ENCODE data around the gene FUZ. TPM values are rescaled to one million over a fixed set of nuclear protein-coding genes. Genes with fewer than 3 reads are reported as not detected.

FUZ gene
- total and polyA plus RNA-seq, 2 of the 4 experiments (the other 2 are of a cell fraction): 12.1 to 14.3 TPM

DNA sequence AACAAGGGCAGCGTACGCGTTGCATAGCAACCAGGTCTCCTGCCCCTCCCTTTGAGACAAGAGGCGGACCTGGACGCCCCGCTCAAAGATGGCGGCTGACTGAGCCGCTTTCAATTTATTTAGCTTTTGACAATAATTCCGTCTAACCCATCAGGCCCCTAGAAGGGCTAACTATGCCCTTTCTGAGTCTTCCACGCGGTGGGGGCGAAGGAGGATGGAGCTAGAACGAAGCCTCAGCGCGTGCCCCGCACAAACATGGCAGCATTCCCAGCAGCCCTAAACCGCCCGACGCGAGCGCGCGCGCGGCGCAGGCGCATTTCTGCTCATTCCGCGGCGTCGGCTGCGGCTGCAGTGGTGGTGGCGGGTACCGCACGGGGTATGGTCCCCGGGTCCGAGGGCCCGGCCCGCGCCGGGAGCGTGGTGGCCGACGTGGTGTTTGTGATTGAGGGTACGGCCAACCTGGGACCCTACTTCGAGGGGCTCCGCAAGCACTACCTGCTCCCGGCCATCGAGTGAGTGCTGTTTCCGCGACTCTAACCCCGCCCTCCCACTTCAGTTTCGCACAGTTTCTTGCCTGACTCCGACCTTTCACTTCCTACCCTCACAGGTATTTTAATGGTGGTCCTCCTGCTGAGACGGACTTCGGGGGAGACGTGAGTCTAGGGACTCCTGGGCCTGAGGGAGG lies 5.0 kb upstream of the FUZ start, which contains the start of gene MED25 (continued):
- TF ChIP-seq RCOR1 (IDR thresholded peaks at IDR 0.05; ENCODE audit: insufficient replicate concordance, low read length) (no peak), RAD21 (IDR thresholded peaks at IDR 0.05; ENCODE audit: low read length) (no peak)

DNA sequence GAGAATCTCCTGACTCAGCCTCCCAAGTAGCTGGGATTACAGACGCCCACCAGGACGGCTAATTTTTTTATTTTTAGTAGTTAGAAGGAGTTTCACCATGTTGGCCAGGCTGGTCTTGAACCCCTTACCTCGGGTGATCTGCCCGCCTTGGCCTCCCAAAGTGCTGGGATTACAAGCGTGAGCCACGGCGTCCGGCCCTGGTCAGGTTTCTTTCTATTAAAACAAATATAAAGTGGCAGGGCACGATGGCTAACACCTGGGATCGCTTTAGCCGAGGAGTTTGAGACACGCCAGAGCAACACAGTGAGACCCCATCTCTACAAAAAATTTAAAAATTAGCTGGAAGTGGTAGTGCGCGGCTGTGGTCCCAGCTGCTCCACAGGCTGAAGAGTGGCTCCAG lies 3.5 kb upstream of the FUZ start:
- Histone ChIP-seq H3K23ac (ENCODE audit: low read depth, low read length) (no peak overlapping the region), H3K56ac (ENCODE audit: extremely low read depth, insufficient read depth, low read length) (no peak overlapping the region), H2BK15ac (ENCODE audit: low read depth, low read length) (no peak overlapping the region), H3K4me2 (ENCODE audit: low read depth, low read length) (no peak overlapping the region), H2AK5ac (ENCODE audit: low read depth, low read length) (no peak overlapping the region), H3K4me3 (ENCODE audit: insufficient read depth, low read depth, low read length) (no peak overlapping the region), H2BK120ac (ENCODE audit: low read depth, low read length) (no peak overlapping the region), H3K36me3 (ENCODE audit: control insufficient read depth, insufficient read depth, low read length) (peaks cover 1% of the 10 kb centered on the region; the same call in 1 of the 2 replicates), H3K9ac (ENCODE audit: low read depth, low read length) (no peak overlapping the region), H3K14ac (replicated peaks; ENCODE audit: low read depth, low read length) (no peak overlapping the region), H3K4ac (ENCODE audit: low read depth, low read length) (no peak overlapping the region), H4K8ac (ENCODE audit: low read depth in 2 of 2, low read length in 2 of 2) (0 out of 4 replicates have a peak overlapping the region, but pooled peaks of 1 of the 2 experiments have one; percentile 30), H3K27me3 (ENCODE audit: control insufficient read depth, insufficient read depth, low read length) (no peaks in the 10 kb centered on the region), H4K5ac (ENCODE audit: low read depth, low read length) (no peak overlapping the region), H2AFZ (replicated peaks; ENCODE audit: low read length, poor library complexity) (peak overlapping the region; percentile 35), H3K18ac (ENCODE audit: low read depth, low read length) (no peak overlapping the region; the same call in 1 of the 2 replicates), H4K20me1 (ENCODE audit: insufficient read depth, low read length) (0 out of 2 replicates have a peak, but pooled peaks cover 5% of the 10 kb centered on the region), H3K9me1 (ENCODE audit: insufficient read depth, low read length) (peaks cover 15% of the 10 kb centered on the region), H3K79me1 (ENCODE audit: low read depth in 1 of 2, low read length in 2 of 2) (peaks cover 20 to 38% of the 10 kb centered on the region in 2 experiments), H2BK20ac (ENCODE audit: low read depth, low read length) (no peak overlapping the region), H4K91ac (ENCODE audit: insufficient read depth, low read depth, low read length) (no peak overlapping the region), H3K27ac (ENCODE audit: insufficient read depth, low read length) (peak overlapping the region; percentile 38; the same call in 1 of the 2 replicates), H3K4me1 (ENCODE audit: control insufficient read depth, insufficient read depth, low read length) (peaks cover 6% of the 10 kb centered on the region), H2AK9ac (replicated peaks; ENCODE audit: low read depth, low read length, poor library complexity) (no peak overlapping the region), H2BK5ac (ENCODE audit: low read depth, low read length, poor library complexity, severe bottlenecking) (no peak overlapping the region), H3K9me3 (ENCODE audit: control insufficient read depth, insufficient read depth, low read length) (no peaks in the 10 kb centered on the region)
- no peak for DNase-seq
- TF ChIP-seq RAD21 (IDR thresholded peaks at IDR 0.05; ENCODE audit: low read length): no peak
- no peak for TF ChIP-seq RFX5 (IDR thresholded peaks at IDR 0.05; ENCODE audit: low read depth, low read length)
- no peak for TF ChIP-seq RCOR1 (IDR thresholded peaks at IDR 0.05; ENCODE audit: insufficient replicate concordance, low read length)
- no peak for TF ChIP-seq MAFK (IDR thresholded peaks at IDR 0.05; ENCODE audit: low read depth, low read length)
- TF ChIP-seq, protein P1, sequence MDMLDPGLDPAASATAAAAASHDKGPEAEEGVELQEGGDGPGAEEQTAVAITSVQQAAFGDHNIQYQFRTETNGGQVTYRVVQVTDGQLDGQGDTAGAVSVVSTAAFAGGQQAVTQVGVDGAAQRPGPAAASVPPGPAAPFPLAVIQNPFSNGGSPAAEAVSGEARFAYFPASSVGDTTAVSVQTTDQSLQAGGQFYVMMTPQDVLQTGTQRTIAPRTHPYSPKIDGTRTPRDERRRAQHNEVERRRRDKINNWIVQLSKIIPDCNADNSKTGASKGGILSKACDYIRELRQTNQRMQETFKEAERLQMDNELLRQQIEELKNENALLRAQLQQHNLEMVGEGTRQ (IDR thresholded peaks at IDR 0.05; ENCODE audit: low read depth, low read length): no peak
- TF ChIP-seq POLR2A (IDR thresholded peaks at IDR 0.05; ENCODE audit: low read depth, low read length): no peak
- TF ChIP-seq MAZ (IDR thresholded peaks at IDR 0.05; ENCODE audit: borderline replicate concordance, low read depth, low read length): no peak
- TF ChIP-seq SMC3 (IDR thresholded peaks at IDR 0.05; ENCODE audit: low read depth, low read length): no peak
- no peak for TF ChIP-seq CHD1 (IDR thresholded peaks at IDR 0.05; ENCODE audit: low read depth, low read length)
- TF ChIP-seq CEBPB (IDR thresholded peaks at IDR 0.05; ENCODE audit: low read depth, low read length): no peak
- TF ChIP-seq, protein P2, sequence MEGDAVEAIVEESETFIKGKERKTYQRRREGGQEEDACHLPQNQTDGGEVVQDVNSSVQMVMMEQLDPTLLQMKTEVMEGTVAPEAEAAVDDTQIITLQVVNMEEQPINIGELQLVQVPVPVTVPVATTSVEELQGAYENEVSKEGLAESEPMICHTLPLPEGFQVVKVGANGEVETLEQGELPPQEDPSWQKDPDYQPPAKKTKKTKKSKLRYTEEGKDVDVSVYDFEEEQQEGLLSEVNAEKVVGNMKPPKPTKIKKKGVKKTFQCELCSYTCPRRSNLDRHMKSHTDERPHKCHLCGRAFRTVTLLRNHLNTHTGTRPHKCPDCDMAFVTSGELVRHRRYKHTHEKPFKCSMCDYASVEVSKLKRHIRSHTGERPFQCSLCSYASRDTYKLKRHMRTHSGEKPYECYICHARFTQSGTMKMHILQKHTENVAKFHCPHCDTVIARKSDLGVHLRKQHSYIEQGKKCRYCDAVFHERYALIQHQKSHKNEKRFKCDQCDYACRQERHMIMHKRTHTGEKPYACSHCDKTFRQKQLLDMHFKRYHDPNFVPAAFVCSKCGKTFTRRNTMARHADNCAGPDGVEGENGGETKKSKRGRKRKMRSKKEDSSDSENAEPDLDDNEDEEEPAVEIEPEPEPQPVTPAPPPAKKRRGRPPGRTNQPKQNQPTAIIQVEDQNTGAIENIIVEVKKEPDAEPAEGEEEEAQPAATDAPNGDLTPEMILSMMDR (conservative IDR thresholded peaks at IDR 0.05; ENCODE audit: low read depth, low read length): no peak
- ChIA-PET POLR2A (ENCODE audit: unreplicated experiment) (no interaction called here), CTCF (no interaction called here)
- WGBS, 2 experiments (ENCODE audit: extremely low coverage in 2 of 2, insufficient read length in 1 of 2): no CpG with 5 or more reads among the region's 14 CpGs
- BruUV-seq (replicated peaks): no TSS peak
- dilution Hi-C loops (cut with HindIII; ENCODE audit: low sequenced_read_pairs, unreplicated experiment) (no loop called here), intact Hi-C loops (cut with micrococcal nuclease) (loop anchor here (10.0 kb wide), 1 partner anchor 102 kb away; no protein-coding TSS in a partner anchor), in situ Hi-C loops (cut with MboI; ENCODE audit: low sequenced_read_pairs) (no loop called here)
- no peak for ATAC-seq (ENCODE audit: low read depth)

Measured in IMR-90 (cell line).